ENCODE measurements around the gene COP1. TPM values are rescaled to one million over a fixed set of nuclear protein-coding genes. Genes with fewer than 3 reads are reported as not detected.
"Not testable (repeated sequence)": the region's sequence is repeated elsewhere in the genome, so short reads cannot be mapped to it uniquely, and the experiment has no call there.

Gene COP1
- total RNA-seq, 2 donors from 2014 or later, result 21.4 to 23.1 TPM

GRCh38 chr1:176216031-176216430 is 8.9 kb upstream of the COP1 start:
- Histone ChIP-seq H3K27ac (no peak overlapping the region), H3K27me3 (no peaks in the 10 kb centered on the region), H3K36me3 (no peaks in the 10 kb centered on the region), H3K4me3 (no peak overlapping the region), H3K9me3 (no peaks in the 10 kb centered on the region), H3K4me1 (no peaks in the 10 kb centered on the region)
- TF ChIP-seq CTCF (IDR thresholded peaks at IDR 0.05), result no peak
- no peak for DNase-seq (ENCODE audit: low spot score)

- H3K27ac ChIP-seq, result no peak overlapping the region
- no peaks in the 10 kb centered on the region for H3K36me3 ChIP-seq
- no peak for TF ChIP-seq CTCF (IDR thresholded peaks at IDR 0.05)
- peaks cover 0 to 11% of the 10 kb centered on the region in 2 donors for H3K4me1 ChIP-seq
- DNase-seq (ENCODE audit: low spot score), result no peak
- H3K4me3 ChIP-seq, result no peak overlapping the region
- H3K9me3 ChIP-seq, result no peaks in the 10 kb centered on the region
- H3K27me3 ChIP-seq, result no peaks in the 10 kb centered on the region
Observed at GRCh38 chr1:176211396-176212165, 4.5 kb upstream of the COP1 start.

GRCh38 chr1:176208034-176208433 is 948 bp upstream of the COP1 start:
- Histone ChIP-seq H3K27ac (peak overlapping the region; percentile 94 to 97), H3K4me1 (peaks cover 0 to 39% of the 10 kb centered on the region in 2 donors), H3K36me3 (no peaks in the 10 kb centered on the region), H3K9me3 (no peaks in the 10 kb centered on the region), H3K27me3 (no peaks in the 10 kb centered on the region), H3K4me3 (peak overlapping the region; percentile 91 to 95)
- no peak for DNase-seq (ENCODE audit: low spot score)
- no peak for TF ChIP-seq CTCF (IDR thresholded peaks at IDR 0.05)

GRCh38 chr1:176206006-176206960 is 803 bp downstream of the COP1 start:
- DNase-seq (ENCODE audit: low spot score), result no peak
- Histone ChIP-seq H3K36me3 (no peaks in the 10 kb centered on the region), H3K27me3 (no peaks in the 10 kb centered on the region), H3K27ac (peak overlapping the region; percentile 94 to 97), H3K4me1 (peaks cover 0 to 39% of the 10 kb centered on the region in 2 donors), H3K9me3 (no peaks in the 10 kb centered on the region), H3K4me3 (peak overlapping the region; percentile 91 to 95)
- TF ChIP-seq CTCF (IDR thresholded peaks at IDR 0.05), result no peak

- peaks cover 0 to 39% of the 10 kb centered on the region in 2 donors for H3K4me1 ChIP-seq
- H3K4me3 ChIP-seq, result peak overlapping the region; percentile 91 to 95
- TF ChIP-seq CTCF (IDR thresholded peaks at IDR 0.05), result no peak
- DNase-seq (ENCODE audit: low spot score), result no peak
- peak overlapping the region; percentile 94 to 97 for H3K27ac ChIP-seq
- no peaks in the 10 kb centered on the region for H3K9me3 ChIP-seq
- no peaks in the 10 kb centered on the region for H3K36me3 ChIP-seq
- no peaks in the 10 kb centered on the region for H3K27me3 ChIP-seq
Observed at GRCh38 chr1:176205332-176205914, 1.7 kb downstream of the COP1 start.

- H3K27me3 ChIP-seq; H3K9me3 ChIP-seq; H3K36me3 ChIP-seq; DNase-seq (ENCODE audit: low spot score); H3K27ac ChIP-seq: not testable (repeated sequence)
- H3K4me3 ChIP-seq, result peak overlapping the region in 1 of 2 donors; percentile 0
- H3K4me1 ChIP-seq, result peaks cover 0 to 39% of the 10 kb centered on the region in 2 donors
Observed at GRCh38 chr1:176204655-176205054, 2.4 kb downstream of the COP1 start.

All from right atrium auricular region (tissue), 2 donors.